T-helper 2 cell treated with Interferon-gamma antibody and Interleukin-4, amounts not matched to agents 100 ng/mL and 5 ng/mL, for 36 hours (primary cell): ENCODE data around the gene EMC8. TPM values are rescaled to one million over a fixed set of nuclear protein-coding genes. Genes with fewer than 3 reads are reported as not detected.

ENCODE experiments used
- intact Hi-C: fragments of 100-400 bp; cut with micrococcal nuclease; formaldehyde crosslinking; loops from one replicate; pipeline ENCODE4 v1.15.1; 2023
- total RNA-seq: library from RNA; stranded (reverse); gene quantifications from 2 replicates; pipeline ENCODE4 v1.2.3, GENCODE V29; 2022

Gene EMC8
- total RNA-seq, 1 donor from 2014 or later, result 30.9 TPM

DNA sequence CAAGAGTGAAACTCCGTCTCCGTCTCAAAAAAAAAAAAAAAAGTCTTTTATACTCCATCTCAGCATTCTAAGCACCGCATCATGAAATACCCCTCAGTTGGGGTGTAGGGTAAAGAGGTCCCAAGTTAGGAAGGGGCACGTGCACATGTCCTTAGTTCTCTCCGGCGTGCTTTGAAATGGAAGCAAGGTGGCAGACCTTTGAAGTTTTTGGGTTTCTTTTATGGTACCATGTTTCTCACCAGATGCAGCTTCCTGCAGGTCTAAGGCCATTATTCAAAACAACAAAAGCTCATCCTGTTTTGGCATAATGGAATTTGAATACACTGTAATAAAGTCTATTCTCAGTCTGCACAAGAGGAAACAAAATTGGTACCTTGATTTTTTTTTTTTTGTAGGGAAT is 9.6 kb downstream of the EMC8 start:
- intact Hi-C loops, result loop anchor here (10.0 kb wide), 1 partner anchor 765 kb away; the partner anchor contains the start of gene MTHFSD

DNA sequence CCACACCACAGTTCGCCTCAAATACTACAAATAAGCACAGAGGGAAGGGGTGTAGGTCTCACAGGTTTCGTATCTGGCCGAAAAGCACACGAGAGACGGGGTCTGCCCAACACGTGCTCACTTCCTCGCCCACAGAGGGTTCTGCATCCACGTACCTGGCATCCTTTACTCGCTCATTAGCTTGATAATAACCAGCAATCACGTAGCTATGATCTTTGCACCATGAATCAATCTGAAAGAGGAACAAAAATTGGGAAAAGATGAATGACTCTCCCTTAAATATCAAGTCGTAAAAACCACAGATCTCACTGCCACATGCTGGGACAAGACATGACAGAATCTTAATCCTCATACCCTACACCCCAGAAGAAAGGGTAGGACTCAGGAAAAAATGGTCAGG is 10.5 kb downstream of the EMC8 start:
- intact Hi-C loops, result no loop called here

DNA sequence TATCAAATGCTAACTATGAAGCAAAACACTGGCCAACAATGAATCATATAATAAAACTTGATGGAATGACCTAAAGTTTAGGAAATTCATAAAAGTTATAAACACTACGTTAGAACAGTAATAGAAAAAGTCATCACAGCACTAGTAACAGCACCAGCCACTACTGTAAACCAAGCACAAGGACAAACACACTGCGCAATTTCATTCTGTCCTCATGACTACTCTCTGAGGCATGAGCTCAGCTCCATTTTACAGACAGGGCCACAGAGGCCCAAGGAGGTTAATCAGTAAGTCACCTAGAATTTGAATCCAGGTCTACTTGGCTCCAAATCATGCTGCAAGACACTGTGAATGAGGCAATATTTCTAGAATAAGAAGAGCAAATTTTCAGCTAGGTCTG is 13.4 kb downstream of the EMC8 start:
- intact Hi-C loops, result no loop called here

DNA sequence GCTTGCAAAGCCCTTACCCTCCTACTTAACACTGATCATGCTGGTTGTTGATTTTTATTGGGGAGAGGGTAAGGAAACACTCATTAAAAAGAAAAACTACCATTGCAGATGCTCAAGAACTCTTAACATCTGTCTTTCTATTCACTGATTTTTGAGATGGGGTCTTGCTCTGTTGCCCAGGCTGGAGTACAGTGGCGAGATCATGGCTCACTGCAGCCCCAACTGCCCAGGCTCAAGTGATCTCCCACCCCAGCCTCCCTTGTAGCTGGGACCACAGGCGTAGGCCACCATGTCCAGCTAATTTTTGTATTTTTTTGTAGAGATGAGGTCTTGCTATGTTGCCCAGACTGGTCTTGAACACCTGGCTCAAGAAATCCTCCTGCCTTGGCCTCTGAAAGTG is 14.5 kb downstream of the EMC8 start:
- intact Hi-C loops, result no loop called here

DNA sequence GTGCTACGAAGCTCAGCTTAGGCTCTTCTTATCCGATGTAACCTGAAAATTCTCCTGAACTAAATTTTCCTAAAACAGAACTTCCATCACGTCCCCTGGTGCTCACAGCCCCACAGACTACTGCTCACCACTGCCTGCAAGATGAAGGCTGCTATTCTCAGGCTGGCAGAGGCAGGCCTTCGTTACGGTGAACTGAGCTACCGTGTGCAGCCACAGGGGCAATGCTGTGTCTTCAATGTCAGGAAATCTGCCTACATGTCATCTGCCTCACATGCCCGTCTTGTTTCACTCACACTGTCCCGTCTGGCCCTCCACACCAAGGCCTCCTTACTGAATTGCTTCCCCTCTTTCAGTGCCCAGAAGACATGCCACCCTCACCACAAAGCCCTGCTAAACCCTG is 15.9 kb downstream of the EMC8 start:
- intact Hi-C loops, result no loop called here

DNA sequence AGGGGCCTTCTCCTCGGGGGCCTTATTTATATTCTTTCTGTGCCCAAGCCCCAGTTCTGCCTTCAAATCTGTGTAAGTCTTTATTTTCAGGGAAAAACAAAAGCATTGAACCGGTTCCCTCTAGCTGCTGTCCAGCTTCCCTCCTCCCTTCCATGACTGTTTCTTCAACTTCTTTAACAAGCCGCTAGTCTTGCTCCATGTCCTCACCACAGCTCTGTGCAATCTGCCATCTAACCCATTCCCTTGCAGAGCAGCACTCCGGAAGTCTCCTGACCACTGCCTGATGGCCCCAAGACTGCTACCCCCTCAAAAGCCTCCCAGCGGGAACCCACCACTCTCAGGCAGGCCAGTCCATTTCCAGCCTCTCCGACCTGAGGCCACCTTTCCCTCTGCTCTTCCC is 16.9 kb downstream of the EMC8 start:
- intact Hi-C loops, result no loop called here

DNA sequence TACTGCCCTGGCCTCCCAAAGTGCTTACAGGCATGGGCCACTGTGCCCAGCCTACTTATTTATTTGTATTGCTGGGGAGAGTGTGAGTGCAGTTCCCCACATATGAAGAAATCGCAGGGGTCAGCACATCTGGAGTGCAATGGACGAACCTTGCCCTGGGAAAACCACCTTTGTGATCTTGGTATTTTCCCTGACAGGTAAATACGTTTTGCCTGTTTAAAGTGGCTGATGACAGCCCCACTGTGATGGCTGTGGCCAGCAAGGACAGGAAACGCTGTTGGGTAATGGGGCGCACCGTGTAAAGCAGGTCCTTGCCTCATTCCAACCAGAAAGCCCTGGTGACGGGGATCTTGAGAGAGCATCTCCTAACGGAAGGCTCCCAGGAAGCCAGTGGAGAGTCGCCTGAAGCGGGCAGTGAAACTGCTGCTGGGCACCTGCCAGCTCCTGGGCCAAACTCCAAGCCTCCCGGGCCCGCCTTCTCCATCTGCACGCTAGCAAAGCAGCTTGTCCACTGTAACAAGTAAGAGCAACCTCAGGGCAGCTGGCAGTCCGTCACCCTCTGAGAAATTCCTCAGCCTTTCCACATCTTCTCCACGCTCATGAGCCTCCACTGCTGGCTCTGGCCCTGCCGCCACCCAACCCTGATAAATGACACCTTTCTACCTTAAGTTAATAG is 17.5 kb downstream of the EMC8 start:
- intact Hi-C loops, result no loop called here

DNA sequence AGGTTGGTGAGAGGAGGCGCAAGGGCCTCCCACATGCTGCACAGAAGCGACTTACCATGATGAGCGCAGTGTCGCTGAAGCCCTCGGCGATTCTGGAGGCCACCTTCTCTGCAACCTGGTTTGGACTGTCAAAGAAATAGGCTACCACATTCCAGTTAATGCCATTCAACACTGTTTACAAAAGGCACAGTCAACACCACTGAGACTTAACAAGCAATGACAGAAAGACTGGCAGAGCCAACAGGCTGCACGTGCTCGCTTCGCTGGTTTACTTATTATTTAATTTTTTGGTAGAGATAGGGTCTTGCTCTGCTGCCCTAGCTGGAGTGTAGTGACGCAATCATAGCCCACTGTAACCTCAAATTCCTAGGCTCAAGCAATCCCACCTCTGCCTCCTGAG is 18.2 kb downstream of the EMC8 start:
- intact Hi-C loops, result no loop called here

DNA sequence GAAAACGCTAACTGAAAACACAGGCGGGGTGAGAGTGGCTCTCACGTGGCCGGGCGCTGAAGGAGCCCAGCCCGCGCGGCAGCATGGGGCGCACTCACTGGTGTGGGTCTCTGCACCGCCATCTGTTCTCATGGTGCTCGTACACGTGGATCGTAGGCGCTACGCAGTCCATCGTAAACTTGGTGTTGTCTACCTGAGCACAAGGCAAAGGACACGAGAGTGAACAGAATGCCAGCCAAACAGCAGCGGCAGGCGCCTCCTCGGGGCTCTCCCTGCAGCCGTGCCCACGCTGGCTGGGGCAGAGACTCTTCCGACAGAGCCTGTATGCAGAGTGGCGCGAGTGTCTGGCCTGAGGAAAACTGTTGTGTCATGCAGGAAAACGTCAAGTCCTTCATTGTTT is 19.1 kb downstream of the EMC8 start:
- intact Hi-C loops, result no loop called here

DNA sequence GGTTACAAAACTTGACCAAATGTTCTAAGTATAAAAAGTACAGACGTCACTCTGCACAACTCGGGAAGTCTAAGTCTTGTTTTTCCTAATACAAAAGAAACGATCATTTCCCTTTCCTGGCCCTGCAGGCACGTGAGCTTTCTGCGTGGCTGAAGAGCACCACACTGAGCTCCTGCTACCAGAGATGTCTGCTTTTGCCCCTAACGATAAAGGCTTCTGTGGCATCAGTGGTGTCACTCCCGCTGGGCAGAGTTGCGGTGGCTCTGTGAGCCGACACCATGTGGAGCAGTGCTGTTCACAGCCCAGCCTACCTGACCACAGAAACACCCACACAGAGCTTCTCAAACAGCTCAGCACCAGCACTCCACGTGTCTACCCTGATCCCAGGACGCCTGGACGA is 20.5 kb downstream of the EMC8 start:
- intact Hi-C loops, result no loop called here

DNA sequence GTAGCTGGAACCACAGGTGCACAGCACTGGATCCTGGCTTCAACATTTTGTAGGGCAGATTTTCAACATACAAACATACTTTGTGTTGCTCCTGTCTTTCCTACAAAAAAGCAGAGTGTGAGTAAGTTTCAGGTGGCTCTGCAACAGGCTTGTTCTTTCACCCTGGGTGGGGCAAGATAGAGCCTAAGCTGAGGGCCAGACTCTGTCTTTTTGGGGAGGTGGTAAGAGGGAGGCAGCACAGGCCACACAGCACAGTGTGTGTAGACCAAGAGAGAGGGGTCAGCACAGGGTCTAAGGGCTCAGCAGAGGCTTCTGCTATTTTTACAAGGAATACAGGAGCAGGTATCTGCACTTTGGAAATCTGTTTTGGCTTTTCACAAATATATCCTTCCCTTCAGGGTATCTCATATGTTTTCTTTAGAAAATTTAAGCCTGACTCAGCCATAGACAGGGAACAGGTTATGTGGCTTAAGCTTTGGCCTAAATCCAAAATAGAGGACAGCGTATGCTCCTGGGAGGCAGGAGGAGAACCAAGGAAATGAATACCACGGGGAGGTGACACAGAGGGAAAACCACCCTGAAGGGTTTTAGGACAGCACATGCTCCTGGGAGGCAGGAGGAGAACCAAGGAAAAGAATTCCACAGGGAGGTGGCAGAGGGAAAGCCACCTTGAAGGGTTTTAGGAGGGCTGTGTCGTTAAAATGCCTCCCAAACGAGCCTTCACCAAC is 21.6 kb downstream of the EMC8 start:
- intact Hi-C loops, result no loop called here

DNA sequence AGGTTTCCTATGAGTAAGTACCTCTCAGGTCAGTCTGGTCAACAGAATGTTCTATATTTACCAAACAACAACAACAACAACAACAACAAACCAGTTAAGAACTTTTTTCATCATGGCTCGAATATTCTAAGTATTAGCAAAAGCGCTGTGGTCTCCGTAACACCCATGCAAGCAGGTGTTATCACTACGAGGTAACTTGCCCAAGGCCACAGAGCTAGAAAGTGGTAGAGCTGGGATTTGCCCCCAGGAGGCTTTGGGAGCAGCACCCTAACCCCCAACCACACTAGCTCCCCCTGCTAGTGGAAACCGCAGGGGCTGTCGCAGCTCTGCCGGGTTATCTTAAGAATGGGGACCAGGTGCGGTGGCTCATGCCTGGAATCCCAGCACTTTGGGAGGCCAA is 24.5 kb downstream of the EMC8 start:
- intact Hi-C loops, result no loop called here

DNA sequence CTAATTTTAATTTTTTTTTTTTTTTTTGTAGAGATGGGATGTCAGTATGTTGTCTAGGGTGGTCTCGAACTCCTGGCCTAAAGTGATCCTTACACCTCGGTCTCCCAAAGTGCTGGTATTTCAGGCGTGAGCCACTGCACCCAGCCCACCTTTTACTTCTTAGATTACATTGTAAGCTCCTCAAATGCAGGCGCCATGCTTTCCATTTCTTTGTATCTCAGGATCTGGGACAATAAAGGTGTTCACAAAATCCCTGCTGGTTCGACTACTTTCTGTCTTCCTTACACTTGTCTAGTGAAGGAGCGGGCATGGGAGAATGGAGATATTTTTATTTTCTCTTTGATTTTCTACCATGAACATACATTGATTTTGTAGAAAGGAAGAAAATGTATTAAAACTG is 25.2 kb downstream of the EMC8 start:
- intact Hi-C loops, result no loop called here

DNA sequence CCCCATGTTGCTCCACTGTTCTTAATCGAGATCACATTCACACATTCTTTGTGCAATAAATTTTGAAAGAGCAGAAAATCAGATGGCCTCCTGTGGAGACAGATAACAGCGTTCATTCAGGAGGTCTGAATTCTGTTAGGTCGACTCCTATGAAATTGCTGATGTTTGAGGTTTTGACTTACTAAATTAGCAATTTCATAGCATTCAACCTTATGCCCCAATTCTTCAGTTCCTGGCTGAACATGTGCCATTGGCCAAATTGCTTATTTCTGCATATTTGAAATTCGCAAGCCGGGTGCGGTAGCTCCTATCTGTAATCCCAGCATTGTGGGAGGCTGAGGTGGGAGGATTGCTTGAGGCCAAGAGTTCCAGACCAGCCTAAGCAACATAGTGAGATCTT is 26.3 kb downstream of the EMC8 start:
- intact Hi-C loops, result no loop called here

DNA sequence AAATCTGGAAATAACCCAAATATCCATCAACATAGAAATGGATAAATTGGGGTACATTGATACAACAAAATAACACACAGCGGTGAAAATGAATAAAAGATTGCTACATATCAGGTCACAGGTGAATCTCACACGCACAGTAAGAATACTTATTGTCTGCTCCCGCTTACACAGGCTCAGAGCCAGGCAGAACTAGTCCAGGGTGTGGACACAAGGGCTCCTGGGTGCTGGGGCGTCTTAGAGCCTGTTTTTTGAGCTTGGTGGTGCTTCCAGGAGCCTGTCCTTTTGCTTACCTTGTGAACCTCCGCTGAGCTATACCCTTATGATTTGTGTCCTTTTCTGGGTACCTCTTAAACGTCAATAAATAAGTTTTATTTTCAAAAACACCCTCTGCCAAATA is 28.6 kb downstream of the EMC8 start:
- intact Hi-C loops, result no loop called here

DNA sequence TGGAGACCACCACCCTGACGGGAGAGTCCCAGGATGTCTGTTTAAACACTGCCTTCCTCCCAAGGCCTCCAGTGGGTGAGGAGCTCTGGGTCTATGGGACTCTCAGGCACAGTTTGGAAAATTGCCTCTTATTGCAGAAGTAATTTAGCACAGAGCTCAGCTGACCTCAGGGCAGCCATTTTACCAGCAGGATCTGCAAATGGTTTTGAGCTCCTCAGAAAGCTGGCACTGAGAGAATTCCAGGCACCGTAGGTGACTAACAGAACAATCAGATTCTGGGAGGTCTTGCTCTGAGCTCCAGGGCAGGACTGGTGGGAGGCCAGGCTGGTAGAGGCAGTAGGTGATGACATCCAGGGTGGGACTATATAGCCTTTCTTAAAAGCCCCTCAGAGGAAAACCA is 31.1 kb downstream of the EMC8 start:
- intact Hi-C loops, result no loop called here

DNA sequence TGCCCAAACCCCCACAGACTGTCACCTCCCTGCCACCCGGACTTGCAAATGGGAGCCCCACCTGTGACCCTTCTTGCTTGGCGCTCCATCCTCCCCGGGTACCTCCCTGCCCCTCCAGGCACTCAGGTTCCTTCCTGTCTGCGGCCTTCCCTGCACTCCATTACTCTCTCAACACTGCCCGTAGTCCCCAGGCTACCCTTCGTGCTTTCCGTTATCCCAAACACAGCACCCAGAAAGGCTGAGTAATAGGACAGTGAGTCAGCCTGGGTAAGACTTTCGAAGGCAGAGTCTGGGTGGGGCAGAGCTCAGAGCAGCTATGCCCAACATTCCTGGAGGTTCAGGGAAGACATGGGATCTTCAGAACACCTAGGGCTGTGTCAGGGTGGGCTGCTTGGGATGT is 31.8 kb downstream of the EMC8 start:
- intact Hi-C loops, result no loop called here

DNA sequence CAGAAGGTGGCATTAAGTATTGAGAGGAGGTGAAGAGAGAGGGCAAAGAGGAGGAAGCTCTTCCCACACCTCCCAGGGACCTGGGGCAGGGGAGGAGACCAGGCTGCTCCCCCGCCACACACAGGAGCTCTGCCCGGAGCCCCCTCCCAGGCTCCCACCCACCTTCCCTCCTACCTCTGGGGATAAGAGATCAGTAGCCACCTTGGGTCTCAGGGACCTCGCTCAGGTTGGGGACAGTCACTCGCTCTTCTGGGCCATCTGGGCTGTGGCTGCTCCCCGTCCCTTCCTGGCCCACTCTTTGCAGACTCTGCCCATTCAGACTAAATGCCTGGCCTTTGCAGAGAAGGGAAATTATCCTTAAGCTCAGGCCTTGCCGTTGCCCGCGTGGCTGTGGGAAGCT is 33.6 kb downstream of the EMC8 start:
- intact Hi-C loops, result no loop called here

DNA sequence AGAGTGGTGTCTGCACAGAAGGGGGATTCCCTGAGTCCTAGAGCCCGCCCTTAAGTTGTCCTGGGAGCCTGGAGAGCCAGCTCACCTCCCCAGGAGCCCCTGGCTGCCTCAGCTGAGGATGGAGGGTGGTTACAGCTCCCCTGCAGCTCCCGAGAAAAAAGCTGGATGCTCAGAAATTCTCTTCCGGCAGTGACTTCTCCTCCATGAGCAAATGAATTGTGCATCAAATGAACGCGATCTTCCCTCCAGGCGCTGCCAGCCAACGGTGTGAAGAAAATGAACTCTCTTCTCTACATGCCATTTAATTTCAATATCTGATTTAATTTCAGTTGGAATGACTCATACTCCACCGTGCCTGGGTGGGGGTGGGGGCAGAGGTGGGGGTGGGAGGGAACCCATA is 34.1 kb downstream of the EMC8 start:
- intact Hi-C loops, result no loop called here

DNA sequence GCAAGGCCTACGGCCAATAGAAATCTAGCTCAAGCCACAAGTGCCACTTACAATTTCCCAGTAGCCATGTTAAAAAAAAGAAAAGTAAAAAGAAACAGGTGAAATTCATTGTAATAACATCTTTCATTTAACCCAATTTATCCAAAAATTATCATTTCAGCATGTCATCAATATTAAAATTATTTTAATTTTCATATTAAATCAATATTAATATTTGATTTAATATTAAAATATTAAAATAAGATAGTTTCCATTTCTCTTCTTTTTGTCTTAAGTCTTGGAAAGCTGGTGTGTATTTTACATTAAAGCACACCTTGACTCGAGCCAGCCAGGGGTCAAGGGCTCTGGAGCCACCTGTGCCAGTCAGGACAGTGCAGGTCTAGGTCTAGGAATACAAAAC is 35.7 kb downstream of the EMC8 start:
- intact Hi-C loops, result no loop called here

DNA sequence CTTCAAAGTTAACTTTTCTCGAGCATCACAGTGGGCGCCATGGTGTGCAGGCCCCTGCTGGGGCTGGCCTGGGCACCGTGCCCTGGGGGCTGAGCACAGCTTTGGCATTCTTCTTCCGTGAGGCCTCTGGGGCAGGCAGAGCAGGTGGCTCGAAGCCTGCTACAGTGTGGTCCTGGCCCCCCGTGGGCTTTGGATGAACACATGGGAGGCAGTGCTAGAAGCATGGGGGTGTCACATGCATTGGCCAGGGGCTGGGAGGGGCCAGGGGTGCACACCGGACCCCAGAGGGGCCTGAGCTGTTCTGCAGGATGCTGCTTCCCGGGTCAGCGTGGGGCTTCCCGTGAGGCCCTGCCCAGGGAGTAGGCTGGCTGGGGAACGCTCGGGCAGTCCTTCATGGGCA is 36.4 kb downstream of the EMC8 start:
- intact Hi-C loops, result no loop called here

DNA sequence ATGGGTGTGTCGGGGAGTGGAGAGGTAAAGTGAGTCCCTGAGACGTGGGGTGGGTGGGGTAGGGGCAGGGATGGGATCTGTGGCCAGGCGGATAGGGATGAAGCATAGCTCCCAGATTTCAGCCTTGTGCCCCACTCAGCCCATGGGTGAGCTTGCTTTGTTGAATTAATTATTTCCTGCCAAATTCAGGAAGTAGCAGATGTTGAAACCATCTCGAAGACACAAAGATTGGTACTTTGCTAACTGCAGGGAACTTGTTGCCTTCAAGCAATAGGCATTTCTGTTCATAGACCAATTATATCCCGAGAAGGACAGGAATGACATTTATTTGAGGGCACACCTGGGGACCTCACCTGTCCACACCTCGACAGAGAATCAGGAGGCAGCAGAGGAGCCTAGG is 37.5 kb downstream of the EMC8 start:
- intact Hi-C loops, result no loop called here
